ENCODE data around the gene SLC9A2.

SLC9A2 gene

DNA sequence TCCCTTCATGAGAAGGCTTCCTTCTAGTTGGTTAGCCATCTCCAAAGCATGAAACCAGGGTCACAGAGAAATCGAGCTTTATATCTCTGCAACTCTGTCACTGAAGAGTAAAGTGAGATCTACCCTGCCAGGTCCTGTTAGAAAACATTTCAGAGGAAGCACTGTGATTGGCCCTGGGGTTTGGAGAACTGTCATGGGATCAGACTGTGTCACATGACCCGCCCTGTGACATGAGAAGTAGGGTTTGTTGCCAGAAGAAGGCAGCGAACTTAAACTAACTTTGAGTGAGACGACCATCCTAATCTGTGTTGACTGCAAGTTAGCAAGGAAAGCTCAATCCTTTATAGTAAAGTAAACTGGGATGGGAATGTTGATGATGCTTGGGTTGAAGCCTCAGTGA lies 55.5 kb downstream of the SLC9A2 start:
- DNase-seq (ENCODE audit: low read depth) = no peak

DNA sequence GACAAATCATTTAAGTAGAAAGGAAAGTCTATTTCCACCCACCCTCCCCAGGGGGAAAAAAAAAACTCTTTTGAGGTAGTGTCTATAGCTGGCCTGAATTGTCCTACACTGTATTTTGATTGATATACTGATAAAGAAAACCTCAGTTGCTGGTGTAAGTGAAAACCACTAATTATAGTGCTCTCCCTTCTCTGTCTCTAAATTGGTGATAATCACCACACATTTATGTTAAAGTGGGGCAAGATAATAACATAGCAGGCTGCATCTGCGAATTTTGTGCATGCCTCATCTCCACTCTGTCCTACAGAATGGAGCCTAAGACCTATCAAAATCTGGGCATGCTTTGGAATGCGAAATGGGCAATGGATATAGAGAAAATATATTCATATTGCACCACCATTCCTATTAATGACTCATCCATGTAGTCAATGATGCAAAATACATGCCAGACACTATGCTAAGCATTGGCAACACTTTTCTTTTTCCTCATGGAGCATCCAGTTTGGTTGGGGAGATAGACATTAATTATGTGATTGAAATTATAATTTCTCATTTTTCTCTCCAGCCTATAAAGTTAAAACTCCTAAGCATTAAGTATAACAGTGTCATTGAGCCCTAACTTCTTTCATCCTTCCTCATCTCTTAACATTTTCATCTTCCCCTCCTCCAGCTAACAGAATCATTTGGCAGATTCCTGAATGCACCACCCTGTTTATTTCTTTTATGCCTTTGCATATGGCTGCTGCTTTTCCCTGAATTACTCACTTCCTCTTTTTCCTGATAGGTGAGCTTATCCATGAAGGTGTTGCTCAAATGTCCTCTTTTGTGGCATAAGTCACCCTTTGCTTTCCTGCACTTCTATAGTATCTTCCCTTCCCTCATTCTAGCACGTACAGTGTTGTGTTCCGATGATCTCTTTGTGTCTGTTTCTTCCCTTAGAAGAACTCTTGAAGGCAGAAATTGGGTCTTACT lies 58.2 kb downstream of the SLC9A2 start:
- no peak for DNase-seq (ENCODE audit: low read depth)

GRCh38 chr2:102678442-102678841 lies 59.1 kb downstream of the SLC9A2 start:
- no peak for DNase-seq (ENCODE audit: low read depth)

DNA sequence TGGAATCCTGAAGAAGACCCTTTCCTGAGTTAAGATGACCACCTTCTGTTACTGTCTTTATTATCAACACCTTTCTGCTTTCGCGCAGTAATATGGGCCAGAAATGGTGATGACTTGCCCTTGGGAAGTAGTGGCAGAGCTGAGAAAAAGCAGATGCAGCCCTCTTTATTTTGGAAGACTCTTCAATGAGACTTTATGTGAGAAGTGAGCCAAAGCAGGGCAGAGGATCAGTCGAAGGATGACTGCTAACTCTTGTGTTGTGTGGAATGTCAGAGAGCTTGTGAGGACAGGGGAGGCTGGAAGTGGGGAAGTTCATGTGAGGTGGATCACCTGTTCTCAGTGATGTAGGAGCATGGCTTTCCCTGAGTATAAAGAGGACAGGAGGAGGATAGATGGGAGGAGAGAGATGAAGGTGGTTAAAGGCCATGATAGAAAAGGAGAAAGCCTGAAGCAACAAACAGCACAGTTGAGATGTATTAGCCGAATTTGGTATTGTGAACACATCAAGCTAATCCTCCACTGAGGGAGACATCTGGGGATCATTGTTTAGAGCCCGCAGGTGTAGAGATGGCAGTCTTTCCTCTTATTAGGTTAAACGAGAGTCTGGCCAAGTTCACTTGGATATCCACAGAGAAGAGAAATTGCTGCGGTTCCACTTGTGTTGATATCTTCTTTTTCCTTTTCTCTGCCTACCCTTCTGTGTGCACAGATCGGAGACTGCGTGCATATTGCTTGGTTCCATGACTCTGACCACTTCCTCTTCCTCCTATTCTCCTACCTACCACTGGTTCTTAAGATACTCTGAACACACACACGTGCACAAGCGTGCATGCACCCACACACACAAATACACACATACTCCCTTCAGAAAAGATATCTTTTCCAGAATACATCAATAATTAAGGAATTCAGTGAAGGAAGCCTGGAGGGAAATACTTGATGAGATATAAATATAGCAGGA lies 67.4 kb downstream of the SLC9A2 start:
- DNase-seq (ENCODE audit: low read depth) = no peak

DNA sequence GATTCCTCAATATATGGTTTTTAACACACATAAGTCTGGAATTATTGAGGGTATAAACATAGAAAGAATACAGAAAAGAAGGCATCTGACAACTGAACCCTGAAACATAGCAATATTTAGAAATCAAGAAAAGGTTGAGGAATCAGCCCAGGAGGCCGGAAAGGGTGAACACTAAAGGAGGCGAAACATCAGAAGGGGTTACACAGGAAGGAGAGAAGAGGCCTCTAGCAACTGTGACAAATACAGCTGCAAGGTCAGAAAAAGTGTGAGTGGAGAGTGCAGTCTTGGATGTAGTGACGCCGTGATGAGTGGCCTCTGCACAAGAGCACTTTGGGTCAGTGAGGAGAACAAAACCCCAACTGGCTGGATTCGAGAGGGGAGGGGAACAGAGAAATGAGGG lies 70.7 kb downstream of the SLC9A2 start:
- DNase-seq (ENCODE audit: low read depth) = no peak

DNA sequence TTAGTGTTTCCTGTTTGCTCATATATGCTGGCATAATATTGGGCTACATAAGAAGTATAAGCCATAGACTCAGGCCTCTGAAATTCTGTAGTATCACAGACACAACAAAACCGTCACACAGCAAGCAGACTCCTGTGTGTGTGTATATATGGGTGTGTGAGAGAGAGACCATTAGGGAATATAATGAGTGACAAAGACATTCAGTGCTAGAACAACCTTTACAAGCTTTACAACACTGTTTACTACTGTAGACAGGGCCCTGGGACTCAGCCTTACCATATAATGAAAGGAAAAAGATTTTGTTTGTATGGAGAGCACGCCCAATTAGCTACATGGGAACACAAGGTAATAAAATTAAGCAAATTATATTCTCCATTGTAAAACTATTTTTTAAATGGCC lies 77.1 kb downstream of the SLC9A2 start:
- DNase-seq (ENCODE audit: low read depth) = no peak

DNA sequence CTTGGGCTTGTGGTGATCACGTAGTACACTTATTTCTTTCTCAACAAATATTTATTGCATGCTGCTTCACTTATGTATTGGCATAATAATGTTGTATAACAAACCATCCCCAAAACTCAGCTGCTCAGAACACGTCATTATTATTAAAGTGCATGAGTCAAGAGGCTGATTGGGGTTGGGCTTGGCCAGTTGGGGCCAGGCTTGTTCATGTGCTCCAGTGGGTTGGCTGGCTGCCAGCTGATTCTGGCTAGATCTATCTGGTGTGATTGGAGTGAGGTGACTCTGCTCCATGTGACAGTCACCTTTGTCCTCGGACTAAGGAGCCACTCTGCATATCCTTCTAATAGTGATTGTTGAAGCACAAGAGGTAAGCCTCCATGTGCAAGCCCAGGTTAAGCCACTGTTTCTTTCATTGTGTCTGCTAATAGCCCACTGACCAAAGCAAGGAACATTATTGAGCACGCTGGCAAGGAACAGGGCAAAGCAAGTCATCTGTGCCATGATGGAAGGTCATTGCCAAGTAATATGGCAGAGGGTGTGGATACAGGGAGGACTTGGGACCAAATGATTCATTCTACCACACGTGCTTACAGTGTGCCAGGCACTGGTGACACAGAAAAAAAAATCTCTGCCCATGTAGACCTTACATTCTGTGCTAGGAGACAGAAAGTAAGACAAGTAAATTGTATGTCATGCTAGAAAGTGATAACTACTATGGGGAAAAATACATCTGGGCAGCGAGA lies 79.2 kb downstream of the SLC9A2 start:
- peak; percentile 11 for DNase-seq (ENCODE audit: low read depth)

- DNase-seq (ENCODE audit: low read depth) = no peak
Observed at GRCh38 chr2:102703305-102703704, 84.0 kb downstream of the SLC9A2 start.

DNA sequence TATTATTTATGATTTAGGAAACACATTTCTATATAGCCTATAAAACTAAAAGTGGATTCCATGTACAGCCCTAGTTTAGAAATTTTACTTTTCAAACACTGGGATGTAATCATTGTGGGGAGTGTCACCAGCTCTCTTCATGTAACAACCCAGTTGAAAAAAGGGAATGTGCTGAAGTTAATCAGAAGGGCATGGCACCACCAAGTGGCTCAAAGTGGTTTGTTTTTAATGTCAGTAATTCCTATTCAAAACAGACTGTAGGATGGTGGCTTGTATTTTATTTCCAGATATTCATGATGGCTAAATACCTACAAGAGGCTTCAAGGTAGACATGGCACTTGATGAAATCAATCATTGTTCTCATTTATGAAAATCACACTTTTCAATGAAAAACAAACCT lies 84.4 kb downstream of the SLC9A2 start:
- peak; percentile 44 for DNase-seq (ENCODE audit: low read depth)

GRCh38 chr2:102704531-102704930 lies 85.2 kb downstream of the SLC9A2 start:
- no peak for DNase-seq (ENCODE audit: low read depth)

DNA sequence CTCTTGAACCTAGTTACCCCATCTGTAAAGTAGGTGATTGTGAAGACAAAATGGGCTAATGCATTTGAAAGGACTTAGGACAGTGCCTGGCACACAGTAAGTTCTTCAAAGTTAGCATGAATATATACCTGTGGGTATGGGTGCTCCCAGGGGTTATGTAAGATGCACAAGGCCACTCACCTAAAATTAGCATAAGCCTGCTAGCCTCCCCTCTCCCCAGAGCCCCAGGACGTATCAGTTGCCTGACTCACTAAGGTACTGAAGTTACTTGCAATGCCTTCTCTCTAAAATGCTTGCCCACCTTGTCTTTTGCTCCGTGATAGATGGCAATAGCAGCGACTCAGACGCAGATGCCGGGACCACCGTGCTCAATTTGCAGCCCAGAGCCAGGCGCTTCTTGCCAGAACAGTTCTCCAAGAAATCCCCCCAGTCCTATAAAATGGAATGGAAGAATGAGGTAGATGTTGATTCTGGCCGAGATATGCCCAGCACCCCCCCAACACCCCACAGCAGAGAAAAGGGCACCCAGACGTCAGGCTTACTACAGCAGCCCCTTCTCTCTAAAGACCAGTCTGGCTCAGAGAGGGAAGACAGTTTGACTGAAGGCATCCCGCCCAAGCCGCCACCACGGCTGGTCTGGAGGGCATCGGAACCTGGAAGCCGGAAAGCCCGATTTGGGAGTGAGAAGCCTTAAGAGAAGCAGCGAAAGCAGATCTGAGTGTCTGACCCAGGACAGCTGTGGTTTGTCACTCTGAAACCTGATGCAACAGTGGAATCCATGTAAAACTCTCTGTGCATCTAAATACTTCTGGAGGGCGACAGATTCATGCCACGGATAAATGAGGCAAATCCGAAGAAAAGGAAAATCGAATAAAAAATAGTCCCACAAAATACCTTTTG lies 88.7 kb downstream of the SLC9A2 start:
- DNase-seq (ENCODE audit: low read depth) = no peak

DNA sequence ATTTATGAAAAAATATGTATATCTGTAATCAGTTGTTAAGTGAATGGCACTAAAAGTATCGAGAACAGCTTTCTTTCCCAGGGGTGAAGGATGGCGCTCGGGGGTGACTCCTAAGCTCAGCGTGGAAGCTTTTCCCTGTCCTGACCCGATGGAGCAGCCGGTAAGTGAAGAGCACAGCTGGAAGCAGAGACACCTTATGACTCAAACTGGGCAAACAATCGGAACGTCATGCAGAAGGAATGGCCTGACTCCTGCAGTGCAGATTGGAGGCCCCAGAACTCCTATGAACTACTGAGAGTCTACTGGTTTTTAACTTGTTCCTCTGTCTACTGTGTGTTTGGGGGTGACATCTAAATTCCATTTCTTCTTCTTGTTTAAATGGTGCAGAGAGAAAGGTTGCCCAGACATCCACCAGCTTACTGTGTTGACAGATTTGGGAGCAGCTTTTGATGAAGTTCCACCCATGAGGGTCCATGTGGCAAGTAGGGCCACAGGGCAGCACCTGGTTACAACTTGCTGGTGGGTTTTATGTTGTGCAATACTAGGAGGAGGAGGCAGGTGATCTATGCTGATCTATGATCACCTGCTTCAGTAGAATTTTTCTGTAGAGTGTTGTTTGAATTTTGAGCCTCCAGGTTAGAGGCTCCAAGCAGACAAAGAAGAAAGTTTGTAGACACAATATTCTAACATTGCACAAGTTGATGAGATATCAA lies 89.7 kb downstream of the SLC9A2 start:
- peak; percentile 72 for DNase-seq (ENCODE audit: low read depth)

- peak; percentile 43 for DNase-seq (ENCODE audit: low read depth)
Observed at GRCh38 chr2:102717308-102718018, 98.1 kb downstream of the SLC9A2 start.

DNA sequence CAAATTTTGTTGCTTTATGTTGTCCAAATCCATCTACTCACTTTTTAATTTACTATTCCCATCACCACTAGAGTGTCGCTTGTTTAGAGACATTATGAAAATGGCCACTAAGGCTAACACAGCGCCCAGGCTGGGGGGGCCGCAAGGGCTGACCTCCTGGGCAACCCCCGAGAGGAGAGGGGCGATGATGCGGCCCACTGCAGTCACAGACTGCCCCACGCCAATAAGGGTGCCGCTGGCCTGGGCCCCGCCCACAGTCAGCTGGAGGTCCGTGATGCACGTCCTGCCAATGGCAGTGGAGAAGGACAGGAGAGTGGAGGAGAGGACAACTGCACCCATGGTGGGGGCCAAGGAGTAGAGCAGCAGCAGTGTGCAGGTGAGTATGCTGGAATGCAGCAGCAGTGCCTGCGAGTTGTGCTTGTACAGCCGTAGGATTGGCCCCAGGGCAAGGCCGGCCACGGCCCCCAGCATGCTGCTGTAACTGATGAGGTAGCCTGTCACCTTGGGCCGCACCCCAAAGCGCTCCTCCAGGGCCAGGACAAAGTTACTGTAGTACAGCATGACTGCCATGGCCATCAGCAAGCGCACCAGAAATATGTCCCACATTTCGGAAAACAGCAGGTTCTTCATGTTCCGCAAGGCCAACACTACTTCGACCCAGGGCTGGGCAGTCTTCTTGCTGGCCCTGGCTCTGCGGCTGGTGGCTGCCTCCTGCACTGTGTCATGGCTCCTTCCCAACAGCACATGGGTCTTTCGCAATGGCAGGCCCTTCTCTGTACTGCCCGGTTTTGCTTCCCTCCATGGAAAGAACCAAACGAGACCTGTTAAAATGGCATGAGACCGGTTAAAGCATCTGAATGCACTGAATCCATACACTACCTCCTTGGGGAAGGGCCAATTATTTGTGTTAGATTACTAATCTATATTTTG lies 99.3 kb downstream of the SLC9A2 start:
- DNase-seq (ENCODE audit: low read depth) = no peak

DNA sequence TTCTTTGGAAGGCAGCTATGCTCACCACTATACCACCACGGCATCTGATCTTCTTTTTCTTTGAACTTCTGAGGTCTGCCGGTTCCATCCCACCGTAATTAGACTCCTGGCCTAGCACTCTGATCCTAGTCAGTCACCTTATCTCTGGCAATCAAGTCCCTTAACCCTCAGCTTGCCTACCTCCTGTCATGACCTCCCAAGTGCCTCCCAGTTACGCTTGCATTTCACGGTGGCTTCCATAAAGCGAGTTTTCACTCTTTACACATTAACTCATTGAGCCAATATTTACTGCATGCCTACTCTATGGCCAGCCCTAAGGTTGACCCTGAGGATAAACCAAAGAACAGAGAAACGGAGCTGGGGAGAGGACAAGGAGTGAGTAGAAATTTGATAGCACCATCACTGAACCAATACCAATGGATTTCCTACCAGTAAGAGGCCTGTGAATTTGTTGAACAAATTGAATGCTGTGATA lies 104.7 kb downstream of the SLC9A2 start:
- DNase-seq (ENCODE audit: low read depth) = no peak

DNA sequence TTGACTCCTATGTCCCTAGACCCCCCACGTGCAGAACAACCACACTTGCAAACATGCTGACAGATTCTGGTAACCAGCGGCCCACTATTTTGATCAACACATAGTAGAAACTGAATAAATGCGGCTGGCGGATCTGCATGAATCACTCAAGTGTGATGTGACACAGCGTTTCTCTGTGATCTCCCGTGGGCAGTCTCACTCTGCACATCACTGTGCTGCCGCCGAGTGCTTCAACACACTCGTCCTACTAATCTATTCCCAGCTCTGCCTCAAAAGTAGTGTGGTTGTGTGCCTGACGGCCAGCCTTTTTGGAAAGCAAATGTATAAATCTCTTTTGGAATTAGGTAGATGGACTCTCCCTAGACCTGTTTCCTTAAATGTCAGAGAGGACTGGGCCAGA lies 105.2 kb downstream of the SLC9A2 start:
- DNase-seq (ENCODE audit: low read depth) = no peak

DNA sequence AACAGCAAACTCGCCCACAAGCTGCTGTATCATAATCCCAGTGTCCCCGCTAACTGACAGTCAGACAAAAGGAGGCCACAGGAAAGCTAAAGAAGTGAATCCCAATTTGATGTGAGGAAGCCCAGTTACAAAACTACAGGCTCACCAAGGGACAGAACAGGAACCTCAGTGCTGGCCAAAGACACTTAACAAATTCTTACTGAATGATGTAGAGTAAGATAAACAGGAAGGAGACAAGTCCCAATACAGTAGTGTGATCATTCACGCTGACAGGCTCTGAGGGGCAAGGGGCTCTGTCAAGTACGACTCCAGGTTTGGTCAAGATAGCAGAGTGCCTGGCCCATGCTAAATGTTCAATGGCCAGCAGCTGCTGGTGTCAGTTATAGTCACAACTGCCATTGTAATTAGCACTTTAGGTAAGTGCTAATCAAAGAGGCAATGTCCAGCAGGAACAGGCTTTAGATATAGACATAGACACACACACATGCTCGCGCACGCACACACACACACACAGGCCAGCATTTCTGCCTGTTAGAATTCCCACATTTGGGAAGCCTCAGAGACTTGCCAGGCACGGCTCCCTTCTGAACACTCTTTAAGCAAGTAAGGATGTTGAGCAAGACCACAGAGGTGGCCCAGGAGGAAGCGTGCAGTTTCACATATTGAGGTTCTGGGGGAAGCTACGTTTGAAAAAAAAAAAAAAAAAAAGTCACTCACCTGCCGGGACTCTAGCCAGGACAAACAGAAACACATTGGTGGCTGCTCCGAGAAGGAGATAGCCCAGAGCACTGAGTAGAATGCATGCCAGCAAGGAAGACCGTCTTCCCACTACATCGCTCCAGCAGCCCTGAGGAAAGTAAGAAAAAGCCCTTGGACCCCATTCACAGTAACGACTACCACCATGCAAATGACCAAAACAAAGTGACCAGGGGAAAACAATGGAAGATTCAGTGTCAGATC lies 107.1 kb downstream of the SLC9A2 start:
- DNase-seq (ENCODE audit: low read depth) = no peak

Measured in ELR (cell line).